Mesenchymal stem cell (in vitro differentiated cells and primary cell): ENCODE measurements around the gene CAPN6. TPM values are rescaled to one million over a fixed set of nuclear protein-coding genes. Genes with fewer than 3 reads are reported as not detected.

ENCODE experiments used
- DNase-seq: peaks from one replicate; pipeline ENCODE4 v3.0.0-alpha.2; 2013
- H2AFZ ChIP-seq: one replicate; pipeline ENCODE4 v1.6.1; 2013; ENCODE audit warnings: low read depth, mild to moderate bottlenecking, control low read depth, inconsistent platforms, low read length, moderate library complexity
- H2AK5ac ChIP-seq: 2 replicates; pipeline ENCODE4 v1.6.1; 2013; ENCODE audit warnings: low read length, moderate library complexity, mild to moderate bottlenecking, inconsistent platforms; ENCODE audit not compliant: severe bottlenecking
- H2BK120ac ChIP-seq: one replicate; pipeline ENCODE4 v1.6.1; 2013; ENCODE audit warnings: low read depth, mild to moderate bottlenecking, inconsistent platforms, low read length, moderate library complexity
- H2BK12ac ChIP-seq, 2 experiments: one replicate each; pipeline ENCODE4 v1.6.1; 2013; ENCODE audit warnings: inconsistent platforms in 2 of 2, low read length in 2 of 2, mild to moderate bottlenecking in 2 of 2, moderate library complexity in 2 of 2, control low read depth in 1 of 2
- H2BK15ac ChIP-seq: one replicate; pipeline ENCODE4 v1.6.1; 2013; ENCODE audit warnings: mild to moderate bottlenecking, low read depth, inconsistent platforms; ENCODE audit not compliant: poor library complexity, severe bottlenecking
- H2BK5ac ChIP-seq: 2 replicates; pipeline ENCODE4 v1.6.1; 2013; ENCODE audit warnings: low read depth, mild to moderate bottlenecking, low read length, control low read depth, inconsistent platforms; ENCODE audit not compliant: poor library complexity, severe bottlenecking
- H3K14ac ChIP-seq, 2 experiments: one replicate each; pipeline ENCODE4 v1.6.1; 2013; ENCODE audit warnings: inconsistent platforms in 2 of 2, low read length in 2 of 2, control low read depth in 1 of 2, mild to moderate bottlenecking in 1 of 2, moderate library complexity in 1 of 2
- H3K18ac ChIP-seq, 2 experiments: one replicate each; pipeline ENCODE4 v1.6.1; 2013; ENCODE audit warnings: inconsistent platforms in 2 of 2, low read length in 2 of 2, control low read depth in 1 of 2, low read depth in 1 of 2, mild to moderate bottlenecking in 1 of 2
- H3K23ac ChIP-seq, 2 experiments: one replicate each; pipeline ENCODE4 v1.6.1; 2013; ENCODE audit warnings: inconsistent platforms in 2 of 2, low read length in 2 of 2, mild to moderate bottlenecking in 2 of 2, moderate library complexity in 2 of 2, control low read depth in 1 of 2
- H3K27ac ChIP-seq: 2 replicates; pipeline ENCODE4 v1.5.1; 2013; ENCODE audit warnings: mild to moderate bottlenecking, moderate library complexity, low read length, control low read depth, inconsistent platforms; ENCODE audit not compliant: poor library complexity, severe bottlenecking
- H3K27me3 ChIP-seq, 2 experiments: 2 replicates each; pipeline versions ENCODE4 v1.6.1 to v1.7.0; 2013; ENCODE audit warnings: low read length in 2 of 2, mild to moderate bottlenecking in 2 of 2, moderate library complexity in 2 of 2, control low read depth in 1 of 2, inconsistent platforms in 1 of 2; ENCODE audit not compliant: control insufficient read depth in 1 of 2, insufficient read depth in 1 of 2
- H3K36me3 ChIP-seq, 2 experiments: 2 replicates each; pipeline versions ENCODE4 v1.6.1 to v1.7.0; 2013; ENCODE audit warnings: low read length in 2 of 2, control low read depth in 1 of 2, inconsistent platforms in 1 of 2, low read depth in 1 of 2, mild to moderate bottlenecking in 1 of 2; ENCODE audit not compliant: insufficient read depth in 2 of 2, control insufficient read depth in 1 of 2
- H3K4ac ChIP-seq, 2 experiments: one replicate each; pipeline ENCODE4 v1.6.1; 2013; ENCODE audit warnings: inconsistent platforms in 2 of 2, low read length in 2 of 2, mild to moderate bottlenecking in 2 of 2, moderate library complexity in 2 of 2, control low read depth in 1 of 2, low read depth in 1 of 2
- H3K4me1 ChIP-seq: 2 replicates; pipeline ENCODE4 v1.6.1; 2013; ENCODE audit warnings: low read depth, low read length, control low read depth; ENCODE audit not compliant: control insufficient read depth, insufficient read depth
- H3K4me2 ChIP-seq: 2 replicates; pipeline ENCODE4 v1.6.1; 2013; ENCODE audit warnings: low read length, mild to moderate bottlenecking, inconsistent platforms; ENCODE audit not compliant: poor library complexity, severe bottlenecking
- H3K4me3 ChIP-seq, 2 experiments: 2 replicates each; pipeline versions ENCODE4 v1.5.1 to v1.7.0; 2013; ENCODE audit warnings: low read length in 2 of 2, mild to moderate bottlenecking in 2 of 2, control low read depth in 1 of 2, low read depth in 1 of 2; ENCODE audit not compliant: insufficient read depth in 1 of 2
- H3K79me1 ChIP-seq: replicated peaks from 2 replicates; pipeline ENCODE4 v1.6.1; 2013; ENCODE audit warnings: mild to moderate bottlenecking, control low read depth, low read length, inconsistent platforms; ENCODE audit not compliant: poor library complexity, severe bottlenecking
- H3K9ac ChIP-seq: 2 replicates; pipeline ENCODE4 v1.7.0; 2013; ENCODE audit warnings: mild to moderate bottlenecking, low read length, moderate library complexity
- H3K9me3 ChIP-seq: 2 replicates; pipeline ENCODE4 v1.7.0; 2013; ENCODE audit warnings: mild to moderate bottlenecking, low read length; ENCODE audit not compliant: control insufficient read depth
- H4K8ac ChIP-seq: one replicate; pipeline ENCODE4 v1.6.1; 2013; ENCODE audit warnings: inconsistent platforms, mild to moderate bottlenecking, low read length, moderate library complexity
- H4K91ac ChIP-seq: one replicate; pipeline ENCODE4 v1.6.1; 2013; ENCODE audit warnings: mild to moderate bottlenecking, low read length, inconsistent platforms
- WGBS: methylation state at CpG from one replicate; pipeline ENCODE4 v1.1.7; 2013; ENCODE audit warnings: mixed read lengths; 5-methylcytosine and 5-hydroxymethylcytosine counted together
- polyA plus RNA-seq, 2 experiments: library from polyadenylated mRNA; stranded (reverse); fragments of 200-250 nt; gene quantifications; one replicate each; pipeline ENCODE4 v1.2.3, GENCODE V29; 2013

The CAPN6 gene
- polyA plus RNA-seq (2013, experiment 1 of 2): 0.77 TPM
- 0.67 TPM for polyA plus RNA-seq (2013, experiment 2 of 2)

- peaks cover 0 to 84% of the 10 kb centered on the region in 2 experiments for H3K27me3 ChIP-seq
These were observed at the start of gene CAPN6 for GRCh38 chrX:111270339-111270738. TSS of gene CAPN6 (minus strand) at chrX:111270483. CDS start at chrX:111263936, 6,547 bp downstream.

GRCh38 chrX:111319451-111319850 lies 49.2 kb upstream of the CAPN6 start:
- Histone ChIP-seq H3K4me1 (no peaks in the 10 kb centered on the region), H2AFZ (no peak overlapping the region), H2BK15ac (no peak overlapping the region), H3K27ac (no peak overlapping the region), H3K14ac (no peak overlapping the region), H3K18ac (no peak overlapping the region), H4K91ac (no peak overlapping the region), H3K23ac (no peak overlapping the region), H3K4me2 (no peak overlapping the region), H3K9ac (no peak overlapping the region), H2BK12ac (no peak overlapping the region), H3K27me3 (peaks cover 0 to 35% of the 10 kb centered on the region in 2 experiments), H3K79me1 (no peaks in the 10 kb centered on the region), H2BK5ac (no peak overlapping the region), H4K8ac (no peak overlapping the region), H2BK120ac (no peak overlapping the region), H3K4me3 (no peak overlapping the region), H3K4ac (no peak overlapping the region), H2AK5ac (no peak overlapping the region), H3K36me3 (no peaks in the 10 kb centered on the region), H3K9me3 (no peaks in the 10 kb centered on the region)
- DNase-seq: no peak
- 90% methylated on average over 2 of the region's 4 CpGs for whole genome bisulfite sequencing

More at GRCh38 chrX:111270339-111270738, at the start of gene CAPN6:
- no peak within 1 kb of the TSS for H3K4ac ChIP-seq
- peak; percentile 12 for DNase-seq
- H4K91ac ChIP-seq: no peak within 1 kb of the TSS
- H2BK120ac ChIP-seq: no peak within 1 kb of the TSS
- H4K8ac ChIP-seq: no peak within 1 kb of the TSS
- no peak within 1 kb of the TSS for H2AFZ ChIP-seq
- no peak within 1 kb of the TSS for H3K4me2 ChIP-seq
- H3K14ac ChIP-seq: no peak within 1 kb of the TSS
- no peaks in the 10 kb centered on the region for H3K9me3 ChIP-seq
- H3K4me3 ChIP-seq: peak within 1 kb of the TSS in 1 of 2 experiments; percentile 53
- H3K79me1 ChIP-seq: no peaks in the 10 kb centered on the region
- no peak within 1 kb of the TSS for H2BK12ac ChIP-seq
- WGBS: 61% methylated on average over 5 of the region's 8 CpGs
- no peak within 1 kb of the TSS for H3K27ac ChIP-seq
- peaks cover 2% of the 10 kb centered on the region for H3K4me1 ChIP-seq
- H3K36me3 ChIP-seq: no peaks in the 10 kb centered on the region
- no peak within 1 kb of the TSS for H2AK5ac ChIP-seq
- no peak within 1 kb of the TSS for H2BK15ac ChIP-seq
- H2BK5ac ChIP-seq: no peak within 1 kb of the TSS
- H3K18ac ChIP-seq: no peak within 1 kb of the TSS
- H3K23ac ChIP-seq: no peak within 1 kb of the TSS
- no peak within 1 kb of the TSS for H3K9ac ChIP-seq

GRCh38 chrX:111318901-111319300 lies 48.6 kb upstream of the CAPN6 start:
- Histone ChIP-seq H3K4ac (no peak overlapping the region), H3K27me3 (peaks cover 0 to 33% of the 10 kb centered on the region in 2 experiments)

GRCh38 chrX:111309083-111309482 lies 38.8 kb upstream of the CAPN6 start:
- no peaks in the 10 kb centered on the region for H3K4me1 ChIP-seq
- H3K4me3 ChIP-seq: no peak overlapping the region
- peaks cover 0 to 29% of the 10 kb centered on the region in 2 experiments for H3K27me3 ChIP-seq
- no peak overlapping the region for H2AFZ ChIP-seq
- H2BK12ac ChIP-seq: no peak overlapping the region
- no peak overlapping the region for H3K23ac ChIP-seq
- H2BK120ac ChIP-seq: no peak overlapping the region
- H3K18ac ChIP-seq: no peak overlapping the region
- H3K4ac ChIP-seq: no peak overlapping the region
- H3K9ac ChIP-seq: no peak overlapping the region
- H3K36me3 ChIP-seq: no peaks in the 10 kb centered on the region
- H3K4me2 ChIP-seq: no peak overlapping the region
- no peaks in the 10 kb centered on the region for H3K79me1 ChIP-seq
- peak; percentile 0 for DNase-seq
- no peak overlapping the region for H3K27ac ChIP-seq
- H2BK15ac ChIP-seq: no peak overlapping the region
- WGBS: 92% methylated on average over 2 of the region's 2 CpGs
- H3K14ac ChIP-seq: no peak overlapping the region
- no peak overlapping the region for H2BK5ac ChIP-seq
- H4K8ac ChIP-seq: no peak overlapping the region
- H3K9me3 ChIP-seq: no peaks in the 10 kb centered on the region
- no peak overlapping the region for H4K91ac ChIP-seq
- H2AK5ac ChIP-seq: no peak overlapping the region

More at GRCh38 chrX:111318901-111319300, 48.6 kb upstream of the CAPN6 start:
- H2BK15ac ChIP-seq: no peak overlapping the region
- no peak overlapping the region for H2BK120ac ChIP-seq
- no peak overlapping the region for H4K8ac ChIP-seq
- no peak overlapping the region for H3K18ac ChIP-seq
- no peak overlapping the region for H3K9ac ChIP-seq
- DNase-seq: no peak
- no peak overlapping the region for H4K91ac ChIP-seq
- no peak overlapping the region for H3K4me3 ChIP-seq
- H2BK5ac ChIP-seq: no peak overlapping the region
- H2BK12ac ChIP-seq: no peak overlapping the region
- H3K4me2 ChIP-seq: no peak overlapping the region
- no peaks in the 10 kb centered on the region for H3K9me3 ChIP-seq
- no peak overlapping the region for H3K23ac ChIP-seq
- H3K27ac ChIP-seq: no peak overlapping the region
- no peaks in the 10 kb centered on the region for H3K36me3 ChIP-seq
- H3K79me1 ChIP-seq: no peaks in the 10 kb centered on the region
- no peak overlapping the region for H2AFZ ChIP-seq
- H2AK5ac ChIP-seq: no peak overlapping the region
- no peaks in the 10 kb centered on the region for H3K4me1 ChIP-seq
- no peak overlapping the region for H3K14ac ChIP-seq
